SK-N-SH treated with all-trans-retinoic acid at 6 μM for 48 hours (cell line): ENCODE results near the gene KRTAP10-1.

Experiments used
- ATAC-seq: fragments of 200-7000 bp; cut with Tn5 transposase; 3 replicates; pipeline ENCODE4 v1.9.1; 2020; ENCODE audit warnings: mild to moderate bottlenecking, moderate library complexity
- ARNTL ChIP-seq: fragments of 450-650 bp; formaldehyde crosslinking; IDR thresholded peaks from 2 replicates; pipeline ENCODE4 v1.5.0; 2020; ENCODE audit warnings: low read depth, mild to moderate bottlenecking, moderate library complexity, borderline replicate concordance
- BACH2 ChIP-seq: fragments of 250-450 bp; sonication (Bioruptor Pico); IDR thresholded peaks from 2 replicates; pipeline ENCODE4 v1.9.0; 2021; ENCODE audit warnings: mild to moderate bottlenecking, borderline replicate concordance
- CSDC2 ChIP-seq: fragments of 250-450 bp; sonication (Bioruptor Pico); IDR thresholded peaks from 2 replicates; pipeline ENCODE4 v1.5.0; 2020; ENCODE audit warnings: mild to moderate bottlenecking, moderate library complexity
- CSRNP3 ChIP-seq: fragments of 250-450 bp; sonication (Bioruptor Pico); IDR thresholded peaks from 2 replicates; pipeline ENCODE4 v1.5.1; 2021; ENCODE audit warnings: mild to moderate bottlenecking, moderate library complexity
- ESRRG ChIP-seq: fragments of 250-450 bp; sonication (Bioruptor Pico); IDR thresholded peaks from 2 replicates; pipeline ENCODE4 v1.6.1; 2021; ENCODE audit warnings: mild to moderate bottlenecking
- GLIS3 ChIP-seq: fragments of 250-450 bp; sonication (Bioruptor Pico); IDR thresholded peaks from 2 replicates; pipeline ENCODE4 v1.5.0; 2020; ENCODE audit warnings: mild to moderate bottlenecking, moderate library complexity
- ISL1 ChIP-seq: fragments of 250-450 bp; sonication (Bioruptor Pico); IDR thresholded peaks from 2 replicates; pipeline ENCODE4 v2.1.2; 2022; ENCODE audit warnings: mild to moderate bottlenecking, moderate library complexity
- OSR1 ChIP-seq: fragments of 250-450 bp; sonication (Bioruptor Pico); IDR thresholded peaks from 2 replicates; pipeline ENCODE4 v1.8.0; 2022; ENCODE audit warnings: moderate library complexity, mild to moderate bottlenecking, inconsistent platforms
- POU6F1 ChIP-seq: fragments of 250-450 bp; sonication (Bioruptor Pico); IDR thresholded peaks from 2 replicates; pipeline ENCODE4 v1.8.0; 2021; ENCODE audit warnings: low read depth, mild to moderate bottlenecking, moderate library complexity, borderline replicate concordance
- TCF4 ChIP-seq: fragments of 250-450 bp; sonication (Bioruptor Pico); IDR thresholded peaks from 2 replicates; pipeline ENCODE4 v1.8.0; 2021; ENCODE audit warnings: mild to moderate bottlenecking, moderate library complexity, borderline replicate concordance
- ZC3H10 ChIP-seq: fragments of 250-450 bp; sonication (Bioruptor Pico); IDR thresholded peaks from 2 replicates; pipeline ENCODE4 v1.5.1; 2021; ENCODE audit warnings: mild to moderate bottlenecking, moderate library complexity
- ZFP3 ChIP-seq: fragments of 250-450 bp; sonication (Bioruptor Pico); IDR thresholded peaks from 2 replicates; pipeline ENCODE4 v1.5.0; 2020; ENCODE audit warnings: mild to moderate bottlenecking, moderate library complexity
- ZFP30 ChIP-seq: fragments of 450-650 bp; formaldehyde crosslinking; IDR thresholded peaks from 2 replicates; pipeline ENCODE4 v1.5.0; 2022; ENCODE audit warnings: mild to moderate bottlenecking, moderate library complexity
- ZNF565 ChIP-seq: fragments of 450-650 bp; formaldehyde crosslinking; conservative IDR thresholded peaks from 2 replicates; pipeline ENCODE4 v1.5.0; 2020; ENCODE audit warnings: low read depth, mild to moderate bottlenecking, moderate library complexity
- ZNF70 ChIP-seq: fragments of 450-650 bp; formaldehyde crosslinking; IDR thresholded peaks from 2 replicates; pipeline ENCODE4 v1.5.0; 2020; ENCODE audit warnings: mild to moderate bottlenecking, moderate library complexity
- ZNF8 ChIP-seq: fragments of 450-650 bp; formaldehyde crosslinking; IDR thresholded peaks from 2 replicates; pipeline ENCODE4 v1.5.0; 2020; ENCODE audit warnings: mild to moderate bottlenecking, moderate library complexity
- TF ChIP-seq, protein P1 (sequence below): fragments of 250-450 bp; sonication (Bioruptor Pico); IDR thresholded peaks from 2 replicates; pipeline ENCODE4 v1.5.1; 2020; ENCODE audit warnings: low read depth, mild to moderate bottlenecking, moderate library complexity
- TF ChIP-seq, protein P2 (sequence below): fragments of 250-450 bp; sonication (Bioruptor Pico); IDR thresholded peaks from 2 replicates; pipeline ENCODE4 v1.5.0; 2020; ENCODE audit warnings: mild to moderate bottlenecking, moderate library complexity

Gene KRTAP10-1

GRCh38 chr21:44498280-44499210, 41.5 kb downstream of the KRTAP10-1 start:
- ATAC-seq, result no peak

DNA sequence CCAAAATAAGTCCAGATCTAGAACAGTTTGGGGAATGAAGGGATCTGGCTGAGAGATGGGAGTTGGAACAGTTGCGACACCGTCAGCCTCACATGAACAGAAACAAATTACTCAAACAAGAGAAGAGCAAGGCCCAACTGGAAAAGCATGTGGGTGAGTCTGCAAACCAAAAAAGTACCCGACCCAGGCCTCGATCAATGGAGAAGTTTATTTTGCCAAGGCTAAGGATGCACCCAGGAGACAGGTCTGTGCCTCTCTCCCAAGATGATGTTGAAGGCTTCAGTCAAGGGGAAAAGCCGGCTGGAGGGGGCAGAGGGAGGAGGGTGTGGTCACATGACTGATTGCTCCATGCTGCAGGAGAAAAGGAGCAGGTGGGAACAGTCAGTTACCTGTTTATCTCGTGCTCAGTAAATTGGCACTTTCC, 42.3 kb downstream of the KRTAP10-1 start:
- ATAC-seq, result no peak
- no peak for TF ChIP-seq ESRRG (CRISPR knock-in tag)
- no peak for TF ChIP-seq GLIS3 (CRISPR knock-in tag)
- no peak for TF ChIP-seq ZNF70 (CRISPR knock-in tag)
- TF ChIP-seq ISL1, result no peak
- TF ChIP-seq, protein P1, sequence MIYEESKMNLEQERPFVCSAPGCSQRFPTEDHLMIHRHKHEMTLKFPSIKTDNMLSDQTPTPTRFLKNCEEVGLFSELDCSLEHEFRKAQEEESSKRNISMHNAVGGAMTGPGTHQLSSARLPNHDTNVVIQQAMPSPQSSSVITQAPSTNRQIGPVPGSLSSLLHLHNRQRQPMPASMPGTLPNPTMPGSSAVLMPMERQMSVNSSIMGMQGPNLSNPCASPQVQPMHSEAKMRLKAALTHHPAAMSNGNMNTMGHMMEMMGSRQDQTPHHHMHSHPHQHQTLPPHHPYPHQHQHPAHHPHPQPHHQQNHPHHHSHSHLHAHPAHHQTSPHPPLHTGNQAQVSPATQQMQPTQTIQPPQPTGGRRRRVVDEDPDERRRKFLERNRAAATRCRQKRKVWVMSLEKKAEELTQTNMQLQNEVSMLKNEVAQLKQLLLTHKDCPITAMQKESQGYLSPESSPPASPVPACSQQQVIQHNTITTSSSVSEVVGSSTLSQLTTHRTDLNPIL (CRISPR knock-in tag), result no peak
- no peak for TF ChIP-seq ZFP3 (CRISPR knock-in tag)

More at GRCh38 chr21:44498280-44499210, 41.5 kb downstream of the KRTAP10-1 start:
- TF ChIP-seq ZNF565 (CRISPR knock-in tag) (no peak), OSR1 (no peak), ESRRG (CRISPR knock-in tag) (no peak)
- TF ChIP-seq, all 23 proteins: peak for 0

GRCh38 chr21:44496564-44497550, 43.1 kb downstream of the KRTAP10-1 start:
- TF ChIP-seq POU6F1 (CRISPR knock-in tag) (no peak), OSR1 (no peak), CSRNP3 (CRISPR knock-in tag) (no peak), ARNTL (CRISPR knock-in tag) (no peak), ISL1 (no peak), BACH2 (CRISPR knock-in tag) (no peak), ESRRG (CRISPR knock-in tag) (no peak), ZC3H10 (CRISPR knock-in tag) (no peak), ZNF565 (CRISPR knock-in tag) (no peak), TCF4 (CRISPR knock-in tag) (no peak), CSDC2 (CRISPR knock-in tag) (no peak), ZFP30 (CRISPR knock-in tag) (no peak), GLIS3 (CRISPR knock-in tag) (no peak), ZNF8 (no peak)
- TF ChIP-seq, protein P1 (CRISPR knock-in tag), result no peak
- TF ChIP-seq, protein P2, sequence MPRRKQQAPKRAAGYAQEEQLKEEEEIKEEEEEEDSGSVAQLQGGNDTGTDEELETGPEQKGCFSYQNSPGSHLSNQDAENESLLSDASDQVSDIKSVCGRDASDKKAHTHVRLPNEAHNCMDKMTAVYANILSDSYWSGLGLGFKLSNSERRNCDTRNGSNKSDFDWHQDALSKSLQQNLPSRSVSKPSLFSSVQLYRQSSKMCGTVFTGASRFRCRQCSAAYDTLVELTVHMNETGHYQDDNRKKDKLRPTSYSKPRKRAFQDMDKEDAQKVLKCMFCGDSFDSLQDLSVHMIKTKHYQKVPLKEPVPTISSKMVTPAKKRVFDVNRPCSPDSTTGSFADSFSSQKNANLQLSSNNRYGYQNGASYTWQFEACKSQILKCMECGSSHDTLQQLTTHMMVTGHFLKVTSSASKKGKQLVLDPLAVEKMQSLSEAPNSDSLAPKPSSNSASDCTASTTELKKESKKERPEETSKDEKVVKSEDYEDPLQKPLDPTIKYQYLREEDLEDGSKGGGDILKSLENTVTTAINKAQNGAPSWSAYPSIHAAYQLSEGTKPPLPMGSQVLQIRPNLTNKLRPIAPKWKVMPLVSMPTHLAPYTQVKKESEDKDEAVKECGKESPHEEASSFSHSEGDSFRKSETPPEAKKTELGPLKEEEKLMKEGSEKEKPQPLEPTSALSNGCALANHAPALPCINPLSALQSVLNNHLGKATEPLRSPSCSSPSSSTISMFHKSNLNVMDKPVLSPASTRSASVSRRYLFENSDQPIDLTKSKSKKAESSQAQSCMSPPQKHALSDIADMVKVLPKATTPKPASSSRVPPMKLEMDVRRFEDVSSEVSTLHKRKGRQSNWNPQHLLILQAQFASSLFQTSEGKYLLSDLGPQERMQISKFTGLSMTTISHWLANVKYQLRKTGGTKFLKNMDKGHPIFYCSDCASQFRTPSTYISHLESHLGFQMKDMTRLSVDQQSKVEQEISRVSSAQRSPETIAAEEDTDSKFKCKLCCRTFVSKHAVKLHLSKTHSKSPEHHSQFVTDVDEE, result no peak
- no peak for ATAC-seq
